Osteocyte (in vitro differentiated cells): ENCODE data around the gene USP20. TPM values are rescaled to one million over a fixed set of nuclear protein-coding genes. Genes with fewer than 3 reads are reported as not detected.

Experiments used
- DNase-seq: peaks from one replicate; pipeline ENCODE4 v3.0.0; 2021; ENCODE audit warnings: mixed read lengths; ENCODE audit not compliant: unreplicated experiment; ENCODE audit errors: extremely low spot score
- H3K27ac Mint-ChIP-seq: one replicate; pipeline ENCODE4 v1.8.0; 2021; ENCODE audit warnings: mild to moderate bottlenecking, mixed read lengths; ENCODE audit not compliant: unreplicated experiment
- H3K27me3 Mint-ChIP-seq: one replicate; pipeline ENCODE4 v1.8.0; 2021; ENCODE audit warnings: mixed read lengths; ENCODE audit not compliant: unreplicated experiment
- H3K36me3 Mint-ChIP-seq: one replicate; pipeline ENCODE4 v1.8.0; 2021; ENCODE audit warnings: mixed read lengths; ENCODE audit not compliant: unreplicated experiment
- H3K4me1 Mint-ChIP-seq: one replicate; pipeline ENCODE4 v1.8.0; 2021; ENCODE audit warnings: mixed read lengths; ENCODE audit not compliant: unreplicated experiment
- H3K4me3 Mint-ChIP-seq: one replicate; pipeline ENCODE4 v1.8.0; 2021; ENCODE audit warnings: mild to moderate bottlenecking, moderate library complexity, mixed read lengths; ENCODE audit not compliant: unreplicated experiment
- H3K9me3 Mint-ChIP-seq: one replicate; pipeline ENCODE4 v1.8.0; 2021; ENCODE audit warnings: mixed read lengths; ENCODE audit not compliant: unreplicated experiment
- microRNA-seq: library from miRNA; unstranded; fragments of <30 nt; microRNA quantifications from one replicate; pipeline ENCODE4 v1.1.0, GENCODE V29; 2020; ENCODE audit not compliant: unreplicated experiment
- total RNA-seq: library from RNA; stranded (reverse); gene quantifications from 2 replicates; pipeline ENCODE4 v1.2.1, GENCODE V29; 2021
- TF ChIP-seq, protein P1 (sequence below): fragments of 200-600 bp; sonication (generic); IDR thresholded peaks from 2 replicates; pipeline ENCODE4 v1.5.0; 2021; ENCODE audit warnings: antibody characterized with exemption, mild to moderate bottlenecking, moderate library complexity

USP20 gene
- total RNA-seq, 1 donor from 2014 or later: 32.6 TPM

DNA sequence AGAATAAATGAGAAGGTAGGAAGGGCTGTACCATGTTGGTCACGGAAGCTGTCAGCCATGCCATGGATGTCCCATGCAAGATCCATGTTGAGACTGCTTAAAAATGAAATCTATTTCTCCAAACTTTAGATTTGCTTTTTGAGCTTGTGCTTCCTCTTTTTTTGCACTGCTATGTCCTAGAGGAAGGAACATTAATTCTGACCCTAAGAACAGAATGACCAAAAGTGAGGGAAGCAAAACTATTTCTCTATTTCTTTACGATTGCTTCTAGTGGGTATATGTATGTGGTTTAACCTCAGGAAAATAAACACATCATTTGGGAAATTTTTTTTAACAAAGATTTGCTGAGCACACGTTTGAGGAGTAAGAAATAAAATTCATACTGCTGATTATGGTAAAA, 84.6 kb downstream of the USP20 start:
- H3K27ac Mint-ChIP-seq: no peak overlapping the region
- DNase-seq: no peak
- peaks cover 40% of the 10 kb centered on the region for H3K36me3 Mint-ChIP-seq
- H3K27me3 Mint-ChIP-seq: no peaks in the 10 kb centered on the region
- H3K9me3 Mint-ChIP-seq: no peaks in the 10 kb centered on the region
- H3K4me1 Mint-ChIP-seq: peaks cover 1% of the 10 kb centered on the region
- TF ChIP-seq, protein P1, sequence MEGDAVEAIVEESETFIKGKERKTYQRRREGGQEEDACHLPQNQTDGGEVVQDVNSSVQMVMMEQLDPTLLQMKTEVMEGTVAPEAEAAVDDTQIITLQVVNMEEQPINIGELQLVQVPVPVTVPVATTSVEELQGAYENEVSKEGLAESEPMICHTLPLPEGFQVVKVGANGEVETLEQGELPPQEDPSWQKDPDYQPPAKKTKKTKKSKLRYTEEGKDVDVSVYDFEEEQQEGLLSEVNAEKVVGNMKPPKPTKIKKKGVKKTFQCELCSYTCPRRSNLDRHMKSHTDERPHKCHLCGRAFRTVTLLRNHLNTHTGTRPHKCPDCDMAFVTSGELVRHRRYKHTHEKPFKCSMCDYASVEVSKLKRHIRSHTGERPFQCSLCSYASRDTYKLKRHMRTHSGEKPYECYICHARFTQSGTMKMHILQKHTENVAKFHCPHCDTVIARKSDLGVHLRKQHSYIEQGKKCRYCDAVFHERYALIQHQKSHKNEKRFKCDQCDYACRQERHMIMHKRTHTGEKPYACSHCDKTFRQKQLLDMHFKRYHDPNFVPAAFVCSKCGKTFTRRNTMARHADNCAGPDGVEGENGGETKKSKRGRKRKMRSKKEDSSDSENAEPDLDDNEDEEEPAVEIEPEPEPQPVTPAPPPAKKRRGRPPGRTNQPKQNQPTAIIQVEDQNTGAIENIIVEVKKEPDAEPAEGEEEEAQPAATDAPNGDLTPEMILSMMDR: no peak
- no peak overlapping the region for H3K4me3 Mint-ChIP-seq

- H3K4me3 Mint-ChIP-seq: no peak overlapping the region
- peaks cover 1% of the 10 kb centered on the region for H3K4me1 Mint-ChIP-seq
- no peaks in the 10 kb centered on the region for H3K9me3 Mint-ChIP-seq
- H3K27me3 Mint-ChIP-seq: no peaks in the 10 kb centered on the region
- TF ChIP-seq, protein P1: no peak
- H3K36me3 Mint-ChIP-seq: peaks cover 40% of the 10 kb centered on the region
- no peak for DNase-seq
- no peak overlapping the region for H3K27ac Mint-ChIP-seq
These were observed 86.6 kb downstream of the USP20 start for GRCh38 chr9:129921905-129922304.

DNA sequence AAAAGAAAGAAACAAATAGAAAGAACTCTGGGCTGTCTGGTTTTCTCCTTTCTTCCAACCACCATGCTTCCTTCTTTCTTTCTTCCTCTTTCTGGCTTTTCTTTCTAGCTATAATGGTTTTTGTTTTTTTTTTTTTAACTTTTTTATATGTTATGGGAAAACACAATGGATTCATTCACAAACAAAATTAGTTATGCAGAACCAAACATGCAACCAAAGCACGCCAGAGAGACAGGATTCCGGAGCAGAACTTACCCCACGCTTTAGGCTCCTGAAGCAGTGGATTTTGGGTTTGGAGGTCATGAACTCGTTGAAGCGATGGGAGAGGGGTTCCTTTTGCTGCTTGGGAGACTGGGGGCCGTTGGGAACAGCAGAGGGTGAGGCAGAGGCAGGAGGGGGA, 88.3 kb downstream of the USP20 start:
- peaks cover 36% of the 10 kb centered on the region for H3K36me3 Mint-ChIP-seq
- no peak overlapping the region for H3K27ac Mint-ChIP-seq
- H3K4me1 Mint-ChIP-seq: peaks cover 1% of the 10 kb centered on the region
- H3K27me3 Mint-ChIP-seq: no peaks in the 10 kb centered on the region
- no peaks in the 10 kb centered on the region for H3K9me3 Mint-ChIP-seq
- no peak overlapping the region for H3K4me3 Mint-ChIP-seq
- DNase-seq: no peak
- TF ChIP-seq, protein P1: no peak

DNA sequence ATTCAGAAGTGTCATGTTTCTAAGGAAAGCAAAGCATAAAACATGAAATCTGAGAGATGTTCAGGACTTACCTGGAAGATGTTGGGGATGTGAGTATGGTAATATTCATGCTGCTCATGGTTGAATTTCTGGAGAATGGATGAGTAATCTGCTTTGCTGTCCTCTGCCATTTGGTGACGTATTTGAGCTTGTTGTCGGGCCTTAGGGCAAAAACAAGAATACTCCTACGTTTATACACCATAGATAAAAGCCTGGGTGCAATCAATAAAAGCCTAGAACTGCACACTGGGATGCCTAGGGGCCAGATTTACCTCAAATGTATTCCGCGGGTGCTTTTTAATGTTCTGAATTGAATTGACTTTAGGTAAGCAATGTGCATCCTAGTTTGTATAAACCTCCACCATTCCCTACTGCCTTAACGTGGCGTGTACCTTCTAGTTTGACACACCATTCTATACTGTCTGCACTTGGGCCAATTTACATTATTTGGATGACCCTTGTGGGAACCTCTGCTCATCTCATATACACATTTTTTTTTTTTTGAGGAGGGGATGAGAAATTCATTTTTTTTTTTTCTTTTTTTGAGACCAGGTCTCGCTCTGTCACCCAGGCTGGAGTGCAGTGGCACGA, 94.4 kb downstream of the USP20 start:
- DNase-seq: no peak

GRCh38 chr9:129930743-129931142, 95.5 kb downstream of the USP20 start:
- H3K27me3 Mint-ChIP-seq: no peaks in the 10 kb centered on the region
- H3K27ac Mint-ChIP-seq: peak overlapping the region; percentile 50
- H3K9me3 Mint-ChIP-seq: no peaks in the 10 kb centered on the region
- peaks cover 11% of the 10 kb centered on the region for H3K36me3 Mint-ChIP-seq
- peaks cover 39% of the 10 kb centered on the region for H3K4me1 Mint-ChIP-seq
- DNase-seq: no peak
- H3K4me3 Mint-ChIP-seq: no peak overlapping the region
- TF ChIP-seq, protein P1: no peak

More for the DNA sequence above, 94.4 kb downstream of the USP20 start:
- H3K9me3 Mint-ChIP-seq: no peaks in the 10 kb centered on the region
- H3K27ac Mint-ChIP-seq: no peak overlapping the region
- H3K4me3 Mint-ChIP-seq: no peak overlapping the region
- H3K4me1 Mint-ChIP-seq: peaks cover 33% of the 10 kb centered on the region
- TF ChIP-seq, protein P1: no peak
- H3K27me3 Mint-ChIP-seq: no peaks in the 10 kb centered on the region
- H3K36me3 Mint-ChIP-seq: peaks cover 11% of the 10 kb centered on the region

Small RNA genes lying within 50 kb of the gene (microRNA-seq; reads per million reads assigned to microRNA genes)
- not detected for gene MIR6855

Other genes starting within 250 kb of the USP20 start
- gene C9orf50, start 214.4 kb upstream of the USP20 start, total RNA-seq: not detected in 2 replicates
- gene NTMT1, start 209.3 kb upstream of the USP20 start, total RNA-seq: 41.1 and 45.7 TPM in 2 replicates
- gene ASB6, start 193.3 kb upstream of the USP20 start, total RNA-seq: 18.1 and 19.1 TPM in 2 replicates
- gene PRRX2, start 169.8 kb upstream of the USP20 start, total RNA-seq: 5.6 and 6.4 TPM in 2 replicates
- gene PTGES, start 82.4 kb upstream of the USP20 start, total RNA-seq: 0.83 and 0.94 TPM in 2 replicates
- 32.1 and 32.7 TPM in 2 replicates for gene TOR1B, start 32.3 kb upstream of the USP20 start, total RNA-seq
- 46.1 and 51.3 TPM in 2 replicates for gene TOR1A, start 11.3 kb upstream of the USP20 start, total RNA-seq
- 38.9 and 45.9 TPM in 2 replicates for gene C9orf78, start 183 bp upstream of the USP20 start, total RNA-seq
- 62.2 and 63.0 TPM in 2 replicates for gene FNBP1, start 207.7 kb downstream of the USP20 start, total RNA-seq
- gene GPR107, start 218.4 kb downstream of the USP20 start, total RNA-seq: 57.0 and 60.7 TPM in 2 replicates